GM06990 (cell line): ENCODE measurements around the gene SIGLEC9.

Experiments
- DNase-seq: peaks from one replicate; pipeline ENCODE4 v3.0.0-alpha.2; 2011; ENCODE audit not compliant: insufficient read length; ENCODE audit errors: extremely low read depth
- H3K27me3 ChIP-seq: replicated peaks from 2 replicates; pipeline ENCODE4 v1.6.0; 2011; ENCODE audit warnings: low read length; ENCODE audit not compliant: control insufficient read depth, insufficient read depth
- H3K36me3 ChIP-seq: 2 replicates; pipeline ENCODE4 v1.5.1; 2011; ENCODE audit warnings: low read length; ENCODE audit not compliant: control insufficient read depth, insufficient read depth
- H3K4me3 ChIP-seq: replicated peaks from 2 replicates; pipeline ENCODE4 v1.5.1; 2011; ENCODE audit warnings: low read depth, mild to moderate bottlenecking, control low read depth, low read length
- TF ChIP-seq, protein P1 (sequence below): IDR thresholded peaks from 2 replicates; pipeline ENCODE4 v1.5.1; 2011; ENCODE audit warnings: low read length, control low read depth, mild to moderate bottlenecking, inconsistent platforms; ENCODE audit not compliant: insufficient read depth, poor library complexity, severe bottlenecking

SIGLEC9 gene

DNA sequence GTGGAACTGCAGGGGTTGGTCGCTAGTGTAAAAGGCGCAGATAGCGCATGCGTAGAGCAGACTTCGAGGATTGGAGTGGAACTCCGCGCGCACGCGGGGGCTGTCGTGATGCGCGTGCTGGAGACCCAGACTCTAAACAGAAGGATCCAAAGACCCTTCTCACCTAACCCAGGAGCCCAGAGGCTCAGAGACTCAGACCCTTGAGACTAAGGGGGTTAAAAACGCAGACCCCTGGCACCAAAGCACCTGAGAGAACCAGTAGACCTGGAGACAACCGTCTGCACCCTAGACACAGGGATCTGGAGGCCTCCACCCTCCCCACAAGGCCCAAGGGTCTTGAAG, 15.9 kb upstream of the SIGLEC9 start:
- Histone ChIP-seq H3K4me3 (peak overlapping the region; percentile 56), H3K36me3 (peaks cover 4% of the 10 kb centered on the region), H3K27me3 (peaks cover 2% of the 10 kb centered on the region; the same call in 1 of the 2 replicates)
- TF ChIP-seq, protein P1, sequence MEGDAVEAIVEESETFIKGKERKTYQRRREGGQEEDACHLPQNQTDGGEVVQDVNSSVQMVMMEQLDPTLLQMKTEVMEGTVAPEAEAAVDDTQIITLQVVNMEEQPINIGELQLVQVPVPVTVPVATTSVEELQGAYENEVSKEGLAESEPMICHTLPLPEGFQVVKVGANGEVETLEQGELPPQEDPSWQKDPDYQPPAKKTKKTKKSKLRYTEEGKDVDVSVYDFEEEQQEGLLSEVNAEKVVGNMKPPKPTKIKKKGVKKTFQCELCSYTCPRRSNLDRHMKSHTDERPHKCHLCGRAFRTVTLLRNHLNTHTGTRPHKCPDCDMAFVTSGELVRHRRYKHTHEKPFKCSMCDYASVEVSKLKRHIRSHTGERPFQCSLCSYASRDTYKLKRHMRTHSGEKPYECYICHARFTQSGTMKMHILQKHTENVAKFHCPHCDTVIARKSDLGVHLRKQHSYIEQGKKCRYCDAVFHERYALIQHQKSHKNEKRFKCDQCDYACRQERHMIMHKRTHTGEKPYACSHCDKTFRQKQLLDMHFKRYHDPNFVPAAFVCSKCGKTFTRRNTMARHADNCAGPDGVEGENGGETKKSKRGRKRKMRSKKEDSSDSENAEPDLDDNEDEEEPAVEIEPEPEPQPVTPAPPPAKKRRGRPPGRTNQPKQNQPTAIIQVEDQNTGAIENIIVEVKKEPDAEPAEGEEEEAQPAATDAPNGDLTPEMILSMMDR = no peak
- DNase-seq = no peak

DNA sequence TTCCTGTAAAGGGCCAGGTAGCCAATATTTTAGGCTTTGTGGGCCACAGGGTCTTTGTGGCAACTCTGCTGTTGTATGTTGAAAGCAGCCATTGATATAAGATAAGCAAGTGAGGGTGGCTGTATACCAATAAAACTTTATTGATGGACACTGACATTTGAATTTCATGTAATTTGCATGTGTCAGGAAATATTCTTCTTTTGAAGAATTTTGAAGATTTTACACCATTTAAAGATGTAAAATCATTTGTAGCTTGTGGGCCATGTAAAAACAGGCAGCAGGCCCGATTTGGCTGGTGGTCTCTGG, 14.1 kb upstream of the SIGLEC9 start:
- Histone ChIP-seq H3K4me3 (no peak overlapping the region), H3K36me3 (no peaks in the 10 kb centered on the region; the same call in 1 of the 2 replicates), H3K27me3 (peaks cover 2% of the 10 kb centered on the region; the same call in 1 of the 2 replicates)
- no peak for DNase-seq
- TF ChIP-seq, protein P1 = no peak

- no peak overlapping the region for H3K4me3 ChIP-seq
- TF ChIP-seq, protein P1 = peak; percentile 32
- H3K36me3 ChIP-seq = no peaks in the 10 kb centered on the region
- DNase-seq = no peak
- peaks cover 2% of the 10 kb centered on the region; the same call in 1 of the 2 replicates for H3K27me3 ChIP-seq
Observed at GRCh38 chr19:51111606-51112005, 13.1 kb upstream of the SIGLEC9 start.

DNA sequence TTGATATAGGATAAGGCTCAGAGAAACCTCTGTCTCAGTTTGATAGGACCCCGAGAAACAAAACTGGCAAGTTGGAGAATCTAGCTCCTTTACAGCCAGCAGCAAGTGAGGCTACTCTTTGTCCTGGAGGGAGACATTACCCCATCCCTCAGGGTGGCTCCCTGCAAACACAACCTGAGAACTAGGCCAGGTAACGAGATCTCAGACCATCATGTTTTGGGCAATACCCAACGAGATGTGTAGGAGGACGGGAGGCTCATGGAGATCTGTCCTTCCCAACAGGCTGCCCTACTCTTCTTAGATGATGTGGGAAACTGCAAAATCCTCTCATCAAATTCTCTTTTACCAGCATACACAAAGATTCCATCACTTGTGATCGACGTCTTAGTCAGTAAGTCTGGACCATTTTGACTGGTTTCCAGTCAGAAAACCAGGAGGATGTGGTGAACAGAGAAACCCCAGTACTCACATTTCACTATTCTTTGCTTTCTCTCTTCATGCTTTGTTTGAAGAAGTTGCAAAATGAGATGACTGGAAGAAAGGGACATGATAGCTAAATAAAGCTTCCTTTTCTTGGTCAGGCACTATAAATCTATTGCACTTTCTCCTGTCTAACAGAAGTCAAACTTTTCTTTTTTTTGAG, 10.5 kb upstream of the SIGLEC9 start:
- no peak for DNase-seq
- Histone ChIP-seq H3K4me3 (no peak overlapping the region), H3K36me3 (no peaks in the 10 kb centered on the region), H3K27me3 (peaks cover 2% of the 10 kb centered on the region; the same call in 1 of the 2 replicates)
- TF ChIP-seq, protein P1 = no peak

GRCh38 chr19:51116736-51117286, 7.9 kb upstream of the SIGLEC9 start:
- DNase-seq = no peak
- Histone ChIP-seq H3K27me3 (peaks cover 3% of the 10 kb centered on the region; the same call in 1 of the 2 replicates), H3K36me3 (no peaks in the 10 kb centered on the region), H3K4me3 (no peak overlapping the region)
- TF ChIP-seq, protein P1 = no peak
